HepG2 (cell line): ENCODE results near the gene CARHSP1. TPM values are rescaled to one million over a fixed set of nuclear protein-coding genes. Genes with fewer than 3 reads are reported as not detected.

ENCODE experiments used
- FOXC1 ChIP-seq: sonication (generic); formaldehyde crosslinking; IDR thresholded peaks from 2 replicates; pipeline ENCODE4 v1.8.0; 2022; ENCODE audit warnings: mild to moderate bottlenecking, missing genetic modification reagents, borderline replicate concordance
- HOMEZ ChIP-seq: IDR thresholded peaks from 2 replicates; pipeline ENCODE4 v1.6.1; 2016; ENCODE audit warnings: low read depth
- MAX ChIP-seq: IDR thresholded peaks from 2 replicates; pipeline ENCODE4 v1.6.1; 2012; ENCODE audit warnings: inconsistent platforms
- MED13 ChIP-seq: sonication (generic); formaldehyde crosslinking; IDR thresholded peaks from 2 replicates; pipeline ENCODE4 v1.5.0; 2020; ENCODE audit warnings: missing genetic modification reagents
- NR2C2 ChIP-seq: sonication (generic); formaldehyde crosslinking; IDR thresholded peaks from 2 replicates; pipeline ENCODE4 v1.4.0; 2020; ENCODE audit warnings: missing genetic modification reagents, mild to moderate bottlenecking, moderate library complexity, borderline replicate concordance
- PRDM4 ChIP-seq: sonication (generic); formaldehyde crosslinking; IDR thresholded peaks from 2 replicates; pipeline ENCODE4 v1.9.0; 2021; ENCODE audit warnings: missing genetic modification reagents, borderline replicate concordance
- RORA ChIP-seq: sonication (generic); formaldehyde crosslinking; IDR thresholded peaks from 2 replicates; pipeline ENCODE4 v1.5.0; 2020; ENCODE audit warnings: mild to moderate bottlenecking, missing genetic modification reagents, moderate library complexity
- SNRNP70 ChIP-seq: fragments of 200-400 bp; formaldehyde crosslinking; IDR thresholded peaks from 2 replicates; pipeline ENCODE4 v1.6.1; 2017; ENCODE audit warnings: mild to moderate bottlenecking, low read depth, low read length, moderate library complexity
- SRF ChIP-seq: IDR thresholded peaks from 2 replicates; pipeline ENCODE4 v1.6.1; 2011; ENCODE audit warnings: mild to moderate bottlenecking, low read depth, low read length, moderate library complexity
- THAP9 ChIP-seq: sonication (generic); formaldehyde crosslinking; IDR thresholded peaks from 2 replicates; pipeline ENCODE4; 2020; ENCODE audit warnings: missing genetic modification reagents, mild to moderate bottlenecking, borderline replicate concordance
- ZBTB34 ChIP-seq: sonication (generic); formaldehyde crosslinking; IDR thresholded peaks from 2 replicates; pipeline ENCODE4 v1.8.0; 2022; ENCODE audit warnings: mild to moderate bottlenecking, missing genetic modification reagents
- ZBTB38 ChIP-seq: sonication (generic); formaldehyde crosslinking; IDR thresholded peaks from 2 replicates; pipeline ENCODE4 v1.5.1; 2020; ENCODE audit warnings: mild to moderate bottlenecking, missing genetic modification reagents
- ZBTB46 ChIP-seq: sonication (generic); formaldehyde crosslinking; IDR thresholded peaks from 2 replicates; pipeline ENCODE4 v1.4.0; 2020; ENCODE audit warnings: mild to moderate bottlenecking, missing genetic modification reagents, borderline replicate concordance
- ZC3H4 ChIP-seq: sonication (generic); formaldehyde crosslinking; IDR thresholded peaks from 2 replicates; pipeline ENCODE4 v1.4.0; 2020; ENCODE audit warnings: missing genetic modification reagents, borderline replicate concordance
- ZNF691 ChIP-seq: sonication (generic); formaldehyde crosslinking; IDR thresholded peaks from 2 replicates; pipeline ENCODE4 v1.4.0; 2020; ENCODE audit warnings: missing genetic modification reagents, low read depth, mild to moderate bottlenecking, borderline replicate concordance
- ZNF776 ChIP-seq: sonication (generic); formaldehyde crosslinking; IDR thresholded peaks from 2 replicates; pipeline ENCODE4 v1.4.0; 2020; ENCODE audit warnings: mild to moderate bottlenecking, missing genetic modification reagents
- polyA plus RNA-seq, 8 experiments: library from polyadenylated mRNA; depleted of rRNA in 3 of 8; stranded (reverse) in 7 of 8; unstranded in 1 of 8; fragments of >200 nt; fragmentation: Illumina TruSeq in 4 of 8; extraction: Trizol in 4 of 8; gene quantifications; 2 replicates each; pipeline versions ENCODE4 v1.2.1 to v1.2.3, GENCODE V29; 2011 to 2016; ENCODE audit warnings: low read depth in 4 of 8, missing spikeins in 1 of 8, mixed read lengths in 1 of 8; ENCODE audit not compliant: insufficient read depth in 1 of 8
- total RNA-seq, 5 experiments: library from RNA; depleted of rRNA; stranded (reverse); fragments of >200 nt; fragmentation: Illumina TruSeq; extraction: Trizol; gene quantifications; 2 replicates each; pipeline ENCODE4 v1.2.3, GENCODE V29; 2016; ENCODE audit warnings: low read depth in 1 of 5

CARHSP1 gene
- total and polyA plus RNA-seq, 2 of the 13 experiments (the other 11 are each of a cell fraction or from before 2014, with no cell fraction given) = 173 to 345 TPM

- no peak for TF ChIP-seq HOMEZ (CRISPR knock-in tag)
- TF ChIP-seq FOXC1 = peak; percentile 65; the same call in 1 of the 2 replicates
- no peak for TF ChIP-seq NR2C2 (CRISPR knock-in tag)
- no peak for TF ChIP-seq ZC3H4
- 0 out of 2 replicates have a peak, but pooled peaks have one; percentile 30 for TF ChIP-seq THAP9
- peak; percentile 62; the same call in 1 of the 2 replicates for TF ChIP-seq MAX
- no peak for TF ChIP-seq MED13 (CRISPR knock-in tag)
- no peak for TF ChIP-seq ZBTB46 (CRISPR knock-in tag)
- no peak for TF ChIP-seq ZBTB34 (CRISPR knock-in tag)
- TF ChIP-seq ZBTB38 = no peak; the same call in 1 of the 2 replicates
- TF ChIP-seq ZNF776 (CRISPR knock-in tag) = no peak
- no peak for TF ChIP-seq ZNF691 (CRISPR knock-in tag)
- TF ChIP-seq SRF = no peak
- TF ChIP-seq SNRNP70 = no peak
- TF ChIP-seq PRDM4 (CRISPR knock-in tag) = no peak
- no peak for TF ChIP-seq RORA
These were observed 17.1 kb upstream of the CARHSP1 start (continued) for GRCh38 chr16:8885674-8886592.
